ENCODE data around the gene SZRD1. TPM values are rescaled to one million over a fixed set of nuclear protein-coding genes. Genes with fewer than 3 reads are reported as not detected.

Gene SZRD1
- total and polyA plus RNA-seq, 2 of the 8 experiments (the other 6 are each of a cell fraction or from before 2014, with no cell fraction given) = 97.8 to 108 TPM

GRCh38 chr1:16374266-16374665, 7.2 kb downstream of the SZRD1 start:
- no peak overlapping the region for H4K5ac ChIP-seq (ENCODE audit: insufficient read length, low read depth, low read length)
- FAIRE-seq (no peak), DNase-seq (ENCODE audit: low read depth in 1 of 2, low spot score in 2 of 2) (no peak)
- H3K27ac ChIP-seq (ENCODE audit: low read depth, low read length) = no peak overlapping the region; the same call in 1 of the 2 replicates
- H3K18ac ChIP-seq (ENCODE audit: extremely low read depth, low read length) = no peak overlapping the region
- no peak overlapping the region for H3K4ac ChIP-seq (replicated peaks; ENCODE audit: insufficient read length, low read depth, low read length)
- H3K23ac ChIP-seq (ENCODE audit: insufficient read length) = no peak overlapping the region
- H3K56ac ChIP-seq (replicated peaks; ENCODE audit: insufficient read length, low read depth, low read length) = no peak overlapping the region
- no peaks in the 10 kb centered on the region for H3K23me2 ChIP-seq (ENCODE audit: low read depth, low read length)
- no peak overlapping the region for H4K8ac ChIP-seq (ENCODE audit: extremely low read depth, insufficient read depth, low read length)
- no peak overlapping the region for H2BK20ac ChIP-seq (ENCODE audit: low read length)
- no peak overlapping the region for H4K91ac ChIP-seq (replicated peaks; ENCODE audit: insufficient read length, low read length)
- H3K9me3 ChIP-seq (ENCODE audit: insufficient read depth in 2 of 2, low read depth in 1 of 2, low read length in 1 of 2) = no peaks in the 10 kb centered on the region
- H3K4me2 ChIP-seq (ENCODE audit: insufficient read depth in 1 of 2, low read depth in 2 of 2, low read length in 2 of 2) = no peak overlapping the region
- no peak overlapping the region for H2BK15ac ChIP-seq (ENCODE audit: low read length)
- peaks cover 13% of the 10 kb centered on the region for H3K79me1 ChIP-seq (ENCODE audit: low read depth, low read length)
- H2AFZ ChIP-seq (ENCODE audit: low read length) = no peak overlapping the region
- H2BK120ac ChIP-seq (replicated peaks; ENCODE audit: low read depth, low read length) = no peak overlapping the region
- H2BK12ac ChIP-seq (ENCODE audit: low read depth, low read length) = no peak overlapping the region
- TF ChIP-seq TBP (IDR thresholded peaks at IDR 0.05; ENCODE audit: low read depth, low read length) = no peak
- no peak for TF ChIP-seq RBBP5 (IDR thresholded peaks at IDR 0.05; ENCODE audit: borderline replicate concordance, low read depth, low read length)
- no peak for TF ChIP-seq RAD21 (IDR thresholded peaks at IDR 0.05 in 1 of 2, conservative IDR thresholded peaks at IDR 0.05 in 1 of 2; ENCODE audit: low read depth in 2 of 2, low read length in 2 of 2)
- TF ChIP-seq PHF8 (conservative IDR thresholded peaks at IDR 0.05; ENCODE audit: low read depth, low read length) = no peak
- no peak for TF ChIP-seq BCL11A (IDR thresholded peaks at IDR 0.05; ENCODE audit: low read depth in 2 of 2, low read length in 2 of 2)
- H2BK5ac ChIP-seq (ENCODE audit: low read depth, low read length) = no peak overlapping the region
- H3K4me3 ChIP-seq (ENCODE audit: extremely low read depth in 1 of 4, insufficient read depth in 2 of 4, low read depth in 3 of 4, low read length in 4 of 4) = no peak overlapping the region
- H3K9ac ChIP-seq (replicated peaks in 1 of 4; ENCODE audit: extremely low read depth in 1 of 4, low read depth in 3 of 4, low read length in 3 of 4) = no peak overlapping the region
- no peak overlapping the region for H3K14ac ChIP-seq (ENCODE audit: insufficient read length)
- peaks cover 0 to 2% (median 0%) of the 10 kb centered on the region in 4 experiments; a peak in 1 of 8 replicates for H3K36me3 ChIP-seq (ENCODE audit: control insufficient read depth in 2 of 4, insufficient read depth in 4 of 4, low read length in 3 of 4)
- H3K27me3 ChIP-seq (replicated peaks in 1 of 4; ENCODE audit: control insufficient read depth in 3 of 4, extremely low read depth in 1 of 4, insufficient read depth in 3 of 4, low read length in 3 of 4) = no peaks in the 10 kb centered on the region
- H4K20me1 ChIP-seq (replicated peaks in 1 of 2; ENCODE audit: control insufficient read depth in 1 of 2, insufficient read depth in 2 of 2, low read length in 2 of 2) = peaks cover 18 to 33% of the 10 kb centered on the region in 2 experiments
- peaks cover 2 to 9% (median 6%) of the 10 kb centered on the region in 4 experiments; a peak in 5 of 7 replicates for H3K4me1 ChIP-seq (replicated peaks in 1 of 4; ENCODE audit: control insufficient read depth in 3 of 4, insufficient read depth in 4 of 4, low read length in 3 of 4)
- H3K79me2 ChIP-seq (ENCODE audit: control insufficient read depth in 1 of 2, insufficient read depth in 2 of 2, low read length in 2 of 2) = peaks cover 44 to 95% of the 10 kb centered on the region in 2 experiments
- CTCF ChIA-PET (ENCODE audit: partially characterized antibody) = interaction anchor here (1.1 to 1.2 kb wide), 2 partner anchors 17 to 22 kb away, joined by 3 to 4 read pairs; partner anchors contain the start of gene FBXO42
- 88% methylated on average over 3 of the region's 3 CpGs; no CpG with 5 or more reads in 1 of the 2 experiments for WGBS, 2 experiments (ENCODE audit: extremely low coverage in 1 of 2, insufficient coverage in 1 of 2, insufficient read length in 1 of 2, insufficient replicate concordance in 2 of 2, low coverage in 1 of 2, low lambda C conversion rate in 2 of 2, missing lambda C conversion rate in 1 of 2)
- POLR2A ChIA-PET (ENCODE audit: partially characterized antibody) = interaction anchor here (0.9 to 1.5 kb wide), 4 partner anchors 9 to 139 kb away, joined by 3 to 6 read pairs (median 3); partner anchors contain the start of gene RNU1-1
- no peak overlapping the region for H2AK5ac ChIP-seq (ENCODE audit: low read depth, low read length)

Data from H1 (cell line).